Astrocyte of the spinal cord (primary cell): Measurements from ENCODE around the gene INAFM2.

Experiments
- DNase-seq: peaks from one replicate; pipeline ENCODE4 v3.0.0; 2011; ENCODE audit warnings: low read depth, low spot score
- H3K4me3 ChIP-seq: 2 replicates; pipeline ENCODE4 v1.5.1; 2011; ENCODE audit warnings: low read depth, mild to moderate bottlenecking, low read length, moderate library complexity
- in situ Hi-C: cut with HindIII; loops from 2 replicates; pipeline ENCODE4 v1.10.0; 2017; ENCODE audit warnings: low sequenced_read_pairs
- TF ChIP-seq, protein P1 (sequence below): IDR thresholded peaks from 2 replicates; pipeline ENCODE4 v1.5.1; 2012; ENCODE audit warnings: low read depth, mild to moderate bottlenecking, low read length, inconsistent platforms

INAFM2 gene

DNA sequence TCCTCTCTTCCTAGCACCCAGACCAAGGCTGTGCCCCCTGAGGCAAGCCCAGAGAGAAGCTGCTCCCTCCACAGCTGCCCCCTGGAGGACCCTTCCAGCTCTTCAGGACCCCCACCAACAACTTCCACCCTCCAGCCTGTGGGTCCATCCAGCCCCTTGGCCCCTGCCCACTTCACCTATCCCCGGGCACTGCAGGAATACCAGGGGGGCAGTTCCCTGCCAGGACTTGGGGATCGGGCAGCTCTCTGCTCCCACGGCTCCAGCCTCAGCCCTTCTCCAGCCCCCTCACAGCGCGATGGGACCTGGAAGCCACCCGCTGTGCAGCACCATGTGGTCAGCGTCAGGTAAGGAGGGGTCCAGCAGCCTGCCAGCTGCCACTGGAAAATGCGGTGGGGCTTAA, 40.1 kb downstream of the INAFM2 start:
- H3K4me3 ChIP-seq, result no peak overlapping the region
- in situ Hi-C loops, result no loop called here
- DNase-seq, result no peak
- TF ChIP-seq, protein P1, sequence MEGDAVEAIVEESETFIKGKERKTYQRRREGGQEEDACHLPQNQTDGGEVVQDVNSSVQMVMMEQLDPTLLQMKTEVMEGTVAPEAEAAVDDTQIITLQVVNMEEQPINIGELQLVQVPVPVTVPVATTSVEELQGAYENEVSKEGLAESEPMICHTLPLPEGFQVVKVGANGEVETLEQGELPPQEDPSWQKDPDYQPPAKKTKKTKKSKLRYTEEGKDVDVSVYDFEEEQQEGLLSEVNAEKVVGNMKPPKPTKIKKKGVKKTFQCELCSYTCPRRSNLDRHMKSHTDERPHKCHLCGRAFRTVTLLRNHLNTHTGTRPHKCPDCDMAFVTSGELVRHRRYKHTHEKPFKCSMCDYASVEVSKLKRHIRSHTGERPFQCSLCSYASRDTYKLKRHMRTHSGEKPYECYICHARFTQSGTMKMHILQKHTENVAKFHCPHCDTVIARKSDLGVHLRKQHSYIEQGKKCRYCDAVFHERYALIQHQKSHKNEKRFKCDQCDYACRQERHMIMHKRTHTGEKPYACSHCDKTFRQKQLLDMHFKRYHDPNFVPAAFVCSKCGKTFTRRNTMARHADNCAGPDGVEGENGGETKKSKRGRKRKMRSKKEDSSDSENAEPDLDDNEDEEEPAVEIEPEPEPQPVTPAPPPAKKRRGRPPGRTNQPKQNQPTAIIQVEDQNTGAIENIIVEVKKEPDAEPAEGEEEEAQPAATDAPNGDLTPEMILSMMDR, result no peak

DNA sequence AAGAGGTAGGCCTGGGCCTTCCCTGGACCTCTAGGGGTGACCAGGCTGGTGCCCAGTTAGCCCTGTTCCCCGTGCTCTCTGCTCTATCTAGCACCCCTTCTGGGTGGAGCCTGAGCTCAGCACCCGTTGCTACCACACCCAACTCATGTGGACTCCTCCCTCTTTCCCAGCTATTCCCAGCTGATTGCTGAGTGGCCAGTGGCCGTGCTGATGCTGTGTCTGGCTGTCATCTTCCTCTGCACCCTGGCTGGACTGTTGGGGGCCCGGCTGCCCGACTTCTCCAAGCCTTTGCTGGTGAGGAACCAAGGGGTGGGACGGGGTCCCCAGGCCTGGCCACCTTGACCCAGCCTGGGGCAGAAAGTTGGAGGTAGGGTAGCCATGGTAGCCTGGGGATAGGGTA, 40.8 kb downstream of the INAFM2 start:
- H3K4me3 ChIP-seq, result no peak overlapping the region

DNA sequence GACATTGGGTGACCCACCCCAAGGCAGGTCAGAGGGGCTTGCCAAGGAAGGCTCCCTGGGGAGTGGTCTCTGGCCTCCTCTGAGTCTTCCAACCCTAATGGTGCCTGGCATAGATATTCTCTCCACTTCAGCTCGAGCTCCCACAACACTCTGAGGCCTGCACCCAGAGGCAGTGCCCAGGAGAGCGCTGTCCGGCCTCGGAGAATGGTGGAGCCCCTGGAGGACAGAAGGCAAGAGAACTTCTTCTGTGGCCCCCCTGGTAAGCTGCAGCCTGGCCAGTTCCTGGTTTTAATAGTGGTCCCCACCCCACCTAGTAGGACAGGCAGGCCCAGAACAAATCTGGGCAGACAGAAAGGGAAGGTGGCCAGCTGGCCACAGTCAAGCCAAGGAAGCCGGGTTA, 41.5 kb downstream of the INAFM2 start:
- in situ Hi-C loops, result no loop called here
- TF ChIP-seq, protein P1, result no peak
- H3K4me3 ChIP-seq, result no peak overlapping the region
- DNase-seq, result no peak

More for the DNA sequence above, 40.8 kb downstream of the INAFM2 start:
- in situ Hi-C loops, result no loop called here
- TF ChIP-seq, protein P1, result no peak
- DNase-seq, result no peak

DNA sequence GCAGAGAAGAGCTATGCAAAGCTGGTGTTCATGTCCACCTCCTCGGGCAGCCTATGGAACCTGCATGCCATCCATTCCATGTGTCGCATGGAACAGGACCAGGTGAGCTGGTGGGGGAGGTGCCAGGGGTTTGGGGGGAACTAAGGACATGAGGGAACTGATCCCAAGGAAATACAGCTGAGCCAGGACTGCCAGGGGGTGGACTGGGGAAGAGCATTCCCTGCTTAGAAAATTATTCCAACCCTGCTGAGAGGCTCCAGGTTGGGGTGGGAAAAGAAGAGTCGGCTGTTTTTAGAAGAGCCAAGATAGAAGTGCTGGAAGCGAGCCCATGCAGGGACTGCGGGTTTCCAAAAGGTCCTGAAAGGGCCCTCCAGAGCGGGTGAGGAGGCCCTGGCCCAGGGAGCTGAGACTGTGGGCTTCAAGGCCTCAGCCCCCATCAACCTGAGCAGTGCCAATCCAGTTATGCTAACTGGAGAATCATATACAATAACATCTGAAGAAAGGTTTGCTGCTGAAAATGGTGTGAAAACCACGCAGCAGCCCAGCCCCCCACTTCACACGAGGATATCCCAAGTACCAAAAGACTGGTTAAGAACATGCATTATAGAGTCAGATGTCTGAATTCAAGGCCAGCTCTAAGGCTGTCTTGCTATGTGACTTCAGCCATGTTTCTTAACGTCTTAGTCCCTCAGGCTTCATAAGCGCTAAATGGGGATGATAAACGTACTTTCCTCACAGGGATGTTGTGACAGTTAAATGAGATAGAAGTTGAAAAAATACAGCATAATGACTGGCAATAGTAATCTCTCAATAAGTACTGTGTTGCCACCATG, 42.3 kb downstream of the INAFM2 start:
- DNase-seq, result no peak
- H3K4me3 ChIP-seq, result no peak overlapping the region
- TF ChIP-seq, protein P1, result no peak
- in situ Hi-C loops, result no loop called here

DNA sequence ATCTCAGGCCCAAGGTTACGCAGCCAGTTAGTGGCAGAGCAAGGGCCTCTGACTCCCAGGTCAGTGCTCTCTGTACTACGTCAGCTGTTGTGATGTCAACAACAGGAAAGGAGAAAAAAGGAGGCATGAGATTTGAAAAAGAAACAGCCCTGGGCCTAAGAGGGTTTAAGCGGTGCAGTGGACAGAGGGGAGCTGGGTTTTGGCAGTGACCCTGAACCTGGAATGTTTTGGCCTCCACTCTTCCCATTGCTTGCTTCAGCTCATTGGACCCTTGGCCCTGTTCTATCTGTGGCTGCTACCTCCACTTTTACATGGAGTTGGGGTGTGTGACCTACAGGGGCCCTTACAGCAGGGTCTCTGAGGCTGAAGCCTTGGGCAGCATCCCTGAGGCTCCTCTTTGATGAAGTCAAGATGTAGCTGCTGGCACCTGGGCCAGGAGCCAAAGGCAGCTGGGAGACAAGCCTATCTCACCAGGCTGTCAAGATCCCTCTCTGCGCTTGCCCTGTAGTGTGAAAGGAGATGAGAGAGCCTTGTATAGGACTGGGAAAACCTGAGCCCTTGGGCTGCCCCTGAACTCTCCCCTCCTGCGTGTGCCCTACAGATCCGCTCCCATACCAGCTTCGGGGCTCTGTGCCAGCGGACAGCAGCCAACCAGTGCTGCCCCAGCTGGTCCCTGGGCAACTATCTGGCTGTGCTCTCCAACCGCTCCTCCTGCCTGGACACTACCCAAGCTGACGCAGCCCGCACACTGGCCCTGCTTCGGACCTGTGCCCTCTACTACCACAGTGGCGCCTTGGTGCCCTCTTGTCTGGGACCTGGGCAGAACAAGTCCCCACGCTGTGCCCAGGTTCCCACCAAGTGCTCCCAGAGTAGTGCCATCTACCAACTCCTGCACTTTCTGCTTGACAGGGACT, 43.2 kb downstream of the INAFM2 start:
- no peak overlapping the region for H3K4me3 ChIP-seq
- DNase-seq, result no peak
- TF ChIP-seq, protein P1, result no peak
- in situ Hi-C loops, result no loop called here

DNA sequence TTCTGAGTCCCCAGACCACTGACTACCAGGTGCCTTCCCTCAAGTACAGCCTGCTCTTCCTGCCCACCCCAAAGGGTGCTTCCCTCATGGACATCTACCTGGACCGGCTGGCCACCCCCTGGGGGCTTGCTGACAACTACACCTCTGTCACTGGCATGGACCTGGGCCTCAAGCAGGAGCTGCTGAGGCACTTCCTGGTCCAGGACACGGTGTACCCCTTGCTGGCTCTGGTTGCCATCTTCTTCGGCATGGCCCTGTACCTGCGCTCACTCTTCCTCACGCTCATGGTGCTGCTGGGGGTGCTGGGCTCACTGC, 43.8 kb downstream of the INAFM2 start:
- TF ChIP-seq, protein P1, result no peak
- no peak overlapping the region for H3K4me3 ChIP-seq
- DNase-seq, result no peak
- in situ Hi-C loops, result no loop called here
